Karpas-422 (cell line): Measurements from ENCODE around the gene IL3. TPM values are rescaled to one million over a fixed set of nuclear protein-coding genes. Genes with fewer than 3 reads are reported as not detected.

ENCODE experiments used
- DNase-seq: peaks from one replicate; pipeline ENCODE4 v3.0.0-alpha.2; 2015
- H2AFZ ChIP-seq: fragments of 200-600 bp; sonication (generic); 2 replicates; pipeline ENCODE4 v1.6.1; 2014; ENCODE audit warnings: antibody characterized with exemption, low read length, mixed read lengths
- H3K27ac ChIP-seq: fragments of 200-600 bp; sonication (generic); 2 replicates; pipeline ENCODE4 v1.5.1; 2014; ENCODE audit warnings: mild to moderate bottlenecking, low read length, moderate library complexity
- H3K27me3 ChIP-seq: fragments of 200-600 bp; sonication (generic); 2 replicates; pipeline ENCODE4 v1.6.1; 2014; ENCODE audit warnings: low read length, mixed read lengths
- H3K36me3 ChIP-seq: fragments of 200-600 bp; sonication (generic); 2 replicates; pipeline ENCODE4 v1.6.1; 2014; ENCODE audit warnings: low read length, mixed read lengths; ENCODE audit not compliant: insufficient read depth
- H3K4me1 ChIP-seq: fragments of 200-600 bp; sonication (generic); 2 replicates; pipeline ENCODE4 v1.6.1; 2014; ENCODE audit warnings: mild to moderate bottlenecking, low read length, mixed read lengths
- H3K4me2 ChIP-seq: fragments of 200-600 bp; sonication (generic); 2 replicates; pipeline ENCODE4 v1.6.1; 2014; ENCODE audit warnings: low read length, low read depth, mild to moderate bottlenecking; ENCODE audit not compliant: poor library complexity, severe bottlenecking
- H3K4me3 ChIP-seq: fragments of 200-600 bp; sonication (generic); 2 replicates; pipeline ENCODE4 v1.5.1; 2014; ENCODE audit warnings: mild to moderate bottlenecking, antibody characterized with exemption, low read length, mixed read lengths
- H3K79me2 ChIP-seq: fragments of 200-600 bp; sonication (generic); 2 replicates; pipeline ENCODE4 v1.6.1; 2014; ENCODE audit warnings: mild to moderate bottlenecking, low read length, mixed read lengths
- H3K9ac ChIP-seq: fragments of 200-600 bp; sonication (generic); 2 replicates; pipeline ENCODE4 v1.6.0; 2014; ENCODE audit warnings: low read length
- H3K9me2 ChIP-seq: fragments of 200-600 bp; sonication (generic), shearing (Covaris generic); replicated peaks from 2 replicates; pipeline ENCODE4 v1.6.0; 2014; ENCODE audit warnings: mild to moderate bottlenecking, low read length, moderate library complexity; ENCODE audit not compliant: insufficient read depth
- H3K9me3 ChIP-seq: fragments of 300-700, 200-600 bp; sonication (generic); 2 replicates; pipeline ENCODE4 v1.6.1; 2014; ENCODE audit warnings: low read length, mixed read lengths
- H4K20me1 ChIP-seq: fragments of 200-600 bp; sonication (generic); 2 replicates; pipeline ENCODE4 v1.6.1; 2014; ENCODE audit warnings: mild to moderate bottlenecking, antibody characterized with exemption, low read length, low read depth; ENCODE audit not compliant: insufficient read depth
- total RNA-seq: library from RNA; depleted of rRNA; stranded (reverse); fragments of >200 nt; shearing (Covaris generic); gene quantifications from 2 replicates; pipeline ENCODE4 v1.2.3, GENCODE V29; 2014; ENCODE audit warnings: low replicate concordance

The IL3 gene
- total RNA-seq, 1 experiment from 2014 or later, result not detected

GRCh38 chr5:132056610-132057497 is 3.6 kb upstream of the IL3 start:
- Histone ChIP-seq H3K27me3 (no peaks in the 10 kb centered on the region), H3K4me1 (no peaks in the 10 kb centered on the region), H3K27ac (no peak overlapping the region), H3K9ac (no peak overlapping the region), H3K4me2 (no peak overlapping the region), H3K9me3 (no peaks in the 10 kb centered on the region), H3K9me2 (no peaks in the 10 kb centered on the region), H3K36me3 (no peaks in the 10 kb centered on the region), H3K4me3 (no peak overlapping the region), H4K20me1 (no peaks in the 10 kb centered on the region), H3K79me2 (no peaks in the 10 kb centered on the region), H2AFZ (no peak overlapping the region)
- no peak for DNase-seq

GRCh38 chr5:132057498-132058255 is 2.8 kb upstream of the IL3 start:
- H3K9me2 ChIP-seq, result no peaks in the 10 kb centered on the region
- no peaks in the 10 kb centered on the region for H3K9me3 ChIP-seq
- no peak for DNase-seq
- no peak overlapping the region for H3K4me3 ChIP-seq
- no peaks in the 10 kb centered on the region for H4K20me1 ChIP-seq
- no peak overlapping the region for H2AFZ ChIP-seq
- H3K79me2 ChIP-seq, result no peaks in the 10 kb centered on the region
- H3K36me3 ChIP-seq, result no peaks in the 10 kb centered on the region
- no peaks in the 10 kb centered on the region for H3K4me1 ChIP-seq
- H3K27ac ChIP-seq, result no peak overlapping the region
- H3K27me3 ChIP-seq, result no peaks in the 10 kb centered on the region
- no peak overlapping the region for H3K4me2 ChIP-seq
- no peak overlapping the region for H3K9ac ChIP-seq

- Histone ChIP-seq H3K4me2 (no peak overlapping the region), H3K9ac (no peak overlapping the region), H3K9me3 (no peaks in the 10 kb centered on the region), H3K9me2 (no peaks in the 10 kb centered on the region), H3K79me2 (no peaks in the 10 kb centered on the region), H3K27me3 (no peaks in the 10 kb centered on the region), H3K4me1 (no peaks in the 10 kb centered on the region), H2AFZ (no peak overlapping the region), H3K36me3 (no peaks in the 10 kb centered on the region), H3K4me3 (no peak overlapping the region), H4K20me1 (no peaks in the 10 kb centered on the region; the same call in 1 of the 2 replicates), H3K27ac (no peak overlapping the region)
- no peak for DNase-seq
Observed at GRCh38 chr5:132058646-132059042, 1.8 kb upstream of the IL3 start.

- no peaks in the 10 kb centered on the region for H3K9me3 ChIP-seq
- no peaks in the 10 kb centered on the region for H3K9me2 ChIP-seq
- no peaks in the 10 kb centered on the region; the same call in 1 of the 2 replicates for H4K20me1 ChIP-seq
- DNase-seq, result no peak
- no peak overlapping the region for H3K4me2 ChIP-seq
- no peak overlapping the region for H3K27ac ChIP-seq
- H3K27me3 ChIP-seq, result no peaks in the 10 kb centered on the region
- H3K36me3 ChIP-seq, result no peaks in the 10 kb centered on the region
- H3K9ac ChIP-seq, result no peak overlapping the region
- H3K4me1 ChIP-seq, result no peaks in the 10 kb centered on the region
- no peak overlapping the region for H3K4me3 ChIP-seq
- no peaks in the 10 kb centered on the region for H3K79me2 ChIP-seq
- H2AFZ ChIP-seq, result no peak overlapping the region
Observed at GRCh38 chr5:132059043-132059695, 1.3 kb upstream of the IL3 start.

GRCh38 chr5:132059696-132060500 is 557 bp upstream of the IL3 start:
- Histone ChIP-seq H4K20me1 (no peaks in the 10 kb centered on the region; the same call in 1 of the 2 replicates), H3K4me3 (no peak overlapping the region), H3K27me3 (no peaks in the 10 kb centered on the region), H3K9me3 (no peaks in the 10 kb centered on the region), H3K79me2 (no peaks in the 10 kb centered on the region), H3K36me3 (no peaks in the 10 kb centered on the region), H3K4me1 (no peaks in the 10 kb centered on the region), H3K27ac (no peak overlapping the region), H2AFZ (no peak overlapping the region), H3K9ac (no peak overlapping the region), H3K4me2 (no peak overlapping the region), H3K9me2 (no peaks in the 10 kb centered on the region)
- DNase-seq, result no peak

GRCh38 chr5:132063090-132063911 is 2.8 kb downstream of the IL3 start:
- Histone ChIP-seq H2AFZ (no peak overlapping the region), H3K9me2 (no peaks in the 10 kb centered on the region), H3K79me2 (no peaks in the 10 kb centered on the region), H3K27ac (no peak overlapping the region), H3K9me3 (no peaks in the 10 kb centered on the region), H3K9ac (no peak overlapping the region), H3K4me2 (no peak overlapping the region), H4K20me1 (no peaks in the 10 kb centered on the region; the same call in none of the 2 replicates), H3K36me3 (no peaks in the 10 kb centered on the region), H3K4me3 (no peak overlapping the region), H3K4me1 (no peaks in the 10 kb centered on the region), H3K27me3 (no peaks in the 10 kb centered on the region)
- DNase-seq, result peak; percentile 85

GRCh38 chr5:132064140-132064539 is 3.7 kb downstream of the IL3 start:
- H2AFZ ChIP-seq, result no peak overlapping the region
- no peak overlapping the region for H3K9ac ChIP-seq
- H3K4me2 ChIP-seq, result no peak overlapping the region
- no peak overlapping the region for H3K4me3 ChIP-seq
- H4K20me1 ChIP-seq, result no peaks in the 10 kb centered on the region; the same call in none of the 2 replicates
- no peaks in the 10 kb centered on the region for H3K9me3 ChIP-seq
- no peaks in the 10 kb centered on the region for H3K79me2 ChIP-seq
- H3K36me3 ChIP-seq, result no peaks in the 10 kb centered on the region
- H3K27me3 ChIP-seq, result no peaks in the 10 kb centered on the region
- H3K4me1 ChIP-seq, result no peaks in the 10 kb centered on the region
- H3K27ac ChIP-seq, result no peak overlapping the region
- DNase-seq, result no peak
- H3K9me2 ChIP-seq, result no peaks in the 10 kb centered on the region
